ENCODE data around the gene TUBB2A. TPM values are rescaled to one million over a fixed set of nuclear protein-coding genes. Genes with fewer than 3 reads are reported as not detected.
"Not testable (repeated sequence)": the region's sequence is repeated elsewhere in the genome, so short reads cannot be mapped to it uniquely, and the experiment has no call there.

Gene TUBB2A
- total RNA-seq, 2 donors from 2014 or later, result 1.8 to 3.8 TPM

DNA sequence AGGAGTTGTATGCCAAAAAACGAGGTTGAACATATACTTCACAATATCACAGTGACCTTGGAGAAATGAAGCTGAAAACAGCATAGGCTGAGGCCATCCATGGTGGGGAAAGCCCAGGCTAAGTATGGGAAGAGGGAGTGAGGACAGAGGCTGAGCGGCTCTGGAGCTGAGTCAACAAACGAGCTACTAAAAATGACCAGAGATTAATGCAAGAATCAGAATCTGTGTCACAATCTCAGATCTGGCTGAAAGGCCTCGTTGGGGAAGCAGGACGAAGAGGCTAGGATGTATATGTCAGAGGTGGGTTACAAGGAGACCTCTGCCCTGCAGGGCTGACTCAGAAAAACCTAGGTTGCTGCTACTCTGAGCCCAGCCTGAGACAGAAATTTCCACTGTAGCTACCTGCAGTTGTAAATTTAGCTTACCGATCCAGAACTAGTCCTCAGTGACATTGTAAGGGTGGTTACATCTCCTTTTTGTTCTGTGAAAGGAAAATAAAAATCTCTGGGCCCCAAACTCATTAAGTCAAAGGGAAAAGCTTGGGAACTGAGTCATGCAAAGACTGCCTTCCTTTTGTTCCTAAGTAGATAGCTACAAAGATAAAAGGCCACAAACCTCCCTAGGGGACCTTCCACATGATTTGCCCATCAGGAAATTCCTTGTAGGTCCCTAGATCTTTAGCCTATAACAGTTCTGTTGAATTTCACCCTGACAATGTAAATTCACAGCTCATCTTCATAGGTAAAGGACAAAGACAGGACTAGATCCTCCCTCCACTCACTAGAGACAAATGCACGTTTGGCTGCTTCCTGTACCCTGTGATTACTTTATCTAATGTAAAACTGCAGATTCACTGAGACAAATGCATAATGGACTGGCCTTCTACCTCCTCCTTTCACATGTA is 8.5 kb upstream of the TUBB2A start:
- H3K27ac Mint-ChIP-seq, result no peak overlapping the region
- no peaks in the 10 kb centered on the region for H3K36me3 Mint-ChIP-seq
- no peak for DNase-seq (ENCODE audit: low spot score in 2 of 2)
- ATAC-seq, result no peak
- H3K9me3 Mint-ChIP-seq, result no peaks in the 10 kb centered on the region

DNA sequence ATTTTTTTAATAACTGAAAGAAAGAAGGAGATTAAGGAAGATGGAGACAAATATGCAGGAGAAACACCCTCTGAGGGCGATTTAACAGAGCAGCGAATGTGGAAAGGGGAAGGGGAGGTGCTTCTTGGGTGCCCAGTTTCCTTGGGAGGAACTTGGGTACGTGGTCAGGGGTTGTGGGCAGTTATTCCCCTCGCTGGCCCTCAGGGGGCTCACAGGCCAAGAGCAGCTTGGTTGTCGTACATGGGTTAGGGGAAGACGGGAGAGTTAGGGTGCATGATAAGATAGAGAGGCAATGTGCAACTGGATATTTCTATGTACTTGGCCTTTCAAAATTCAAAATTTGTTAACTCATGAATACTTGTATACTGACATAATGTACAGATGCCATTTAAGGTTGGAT is 7.0 kb upstream of the TUBB2A start:
- ATAC-seq, result no peak
- H3K27ac Mint-ChIP-seq, result no peak overlapping the region

GRCh38 chr6:3163248-3163594 is 5.9 kb upstream of the TUBB2A start:
- Mint-ChIP-seq H3K36me3 (peaks cover 0 to 8% of the 10 kb centered on the region in 2 donors), H3K27ac (no peak overlapping the region), H3K9me3 (no peaks in the 10 kb centered on the region)
- no peak for ATAC-seq
- peak in 1 of 2 donors; percentile 10 for DNase-seq (ENCODE audit: low spot score in 2 of 2)

More for the DNA sequence above, 7.0 kb upstream of the TUBB2A start:
- DNase-seq (ENCODE audit: low spot score in 2 of 2), result no peak
- peaks cover 0 to 8% of the 10 kb centered on the region in 2 donors for H3K36me3 Mint-ChIP-seq
- no peaks in the 10 kb centered on the region for H3K9me3 Mint-ChIP-seq

GRCh38 chr6:3162565-3163247 is 5.4 kb upstream of the TUBB2A start:
- Mint-ChIP-seq H3K36me3 (peaks cover 0 to 8% of the 10 kb centered on the region in 2 donors), H3K27ac (no peak overlapping the region), H3K9me3 (no peaks in the 10 kb centered on the region)
- ATAC-seq (peak; percentile 59 to 78), DNase-seq (ENCODE audit: low spot score in 2 of 2) (peak; percentile 53 to 60)

- Mint-ChIP-seq H3K27ac (no peak overlapping the region), H3K36me3 (peaks cover 0 to 8% of the 10 kb centered on the region in 2 donors), H3K9me3 (no peaks in the 10 kb centered on the region)
- DNase-seq (ENCODE audit: low spot score in 2 of 2), result no peak
- peak; percentile 15 to 25 for ATAC-seq
These were observed 4.7 kb upstream of the TUBB2A start for GRCh38 chr6:3162067-3162497.

DNA sequence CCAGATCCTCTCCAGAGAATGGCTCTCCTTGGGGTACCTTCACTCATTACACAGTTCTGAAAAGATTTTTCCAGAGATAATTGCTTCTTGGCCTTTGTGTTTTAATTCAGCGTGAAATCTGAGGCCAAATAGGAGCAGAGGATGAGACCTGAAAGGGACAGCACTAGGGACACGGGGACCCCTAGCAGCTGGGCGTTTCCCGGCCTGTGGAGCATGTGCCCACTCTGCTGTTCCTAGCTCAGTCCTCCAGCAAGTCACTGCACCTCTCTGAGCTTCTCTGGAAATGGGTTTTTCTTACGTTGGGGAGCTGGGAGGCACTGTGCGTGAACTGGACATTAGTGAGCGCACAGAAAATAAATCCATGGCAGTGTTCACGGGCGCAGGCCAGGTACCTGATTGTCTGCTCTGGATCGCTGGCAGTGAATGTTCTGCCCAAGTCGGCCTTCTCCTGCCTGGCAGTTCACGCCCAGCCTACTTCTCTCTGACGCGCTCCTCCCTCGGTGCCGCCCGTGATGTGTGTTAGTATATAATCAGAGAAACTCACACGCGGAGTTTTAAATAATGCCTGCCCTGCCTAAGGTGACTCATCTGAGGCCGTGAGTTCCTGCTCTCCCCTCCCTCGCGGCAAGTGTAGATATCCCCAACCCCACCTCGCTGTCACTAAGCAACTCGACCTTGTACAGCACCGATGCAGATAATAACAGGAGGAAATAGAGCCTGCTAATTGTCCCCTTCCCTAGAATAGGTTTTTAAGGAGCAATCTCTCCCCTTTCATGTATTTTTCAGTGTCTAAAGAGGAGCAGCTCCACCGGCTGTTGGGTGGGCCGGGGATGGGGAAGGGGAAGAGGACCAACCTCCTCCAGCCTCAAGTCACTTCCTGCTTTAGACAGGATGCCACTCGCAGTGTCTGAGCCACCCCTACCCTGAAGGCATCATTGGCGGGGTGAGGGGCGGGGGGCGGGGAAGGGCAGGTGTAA is 2.7 kb upstream of the TUBB2A start:
- no peaks in the 10 kb centered on the region for H3K9me3 Mint-ChIP-seq
- ATAC-seq (peak; percentile 9 to 62), DNase-seq (ENCODE audit: low spot score in 2 of 2) (peak in 1 of 2 donors; percentile 13)
- peaks cover 0 to 8% of the 10 kb centered on the region in 2 donors for H3K36me3 Mint-ChIP-seq
- no peak overlapping the region for H3K27ac Mint-ChIP-seq

DNA sequence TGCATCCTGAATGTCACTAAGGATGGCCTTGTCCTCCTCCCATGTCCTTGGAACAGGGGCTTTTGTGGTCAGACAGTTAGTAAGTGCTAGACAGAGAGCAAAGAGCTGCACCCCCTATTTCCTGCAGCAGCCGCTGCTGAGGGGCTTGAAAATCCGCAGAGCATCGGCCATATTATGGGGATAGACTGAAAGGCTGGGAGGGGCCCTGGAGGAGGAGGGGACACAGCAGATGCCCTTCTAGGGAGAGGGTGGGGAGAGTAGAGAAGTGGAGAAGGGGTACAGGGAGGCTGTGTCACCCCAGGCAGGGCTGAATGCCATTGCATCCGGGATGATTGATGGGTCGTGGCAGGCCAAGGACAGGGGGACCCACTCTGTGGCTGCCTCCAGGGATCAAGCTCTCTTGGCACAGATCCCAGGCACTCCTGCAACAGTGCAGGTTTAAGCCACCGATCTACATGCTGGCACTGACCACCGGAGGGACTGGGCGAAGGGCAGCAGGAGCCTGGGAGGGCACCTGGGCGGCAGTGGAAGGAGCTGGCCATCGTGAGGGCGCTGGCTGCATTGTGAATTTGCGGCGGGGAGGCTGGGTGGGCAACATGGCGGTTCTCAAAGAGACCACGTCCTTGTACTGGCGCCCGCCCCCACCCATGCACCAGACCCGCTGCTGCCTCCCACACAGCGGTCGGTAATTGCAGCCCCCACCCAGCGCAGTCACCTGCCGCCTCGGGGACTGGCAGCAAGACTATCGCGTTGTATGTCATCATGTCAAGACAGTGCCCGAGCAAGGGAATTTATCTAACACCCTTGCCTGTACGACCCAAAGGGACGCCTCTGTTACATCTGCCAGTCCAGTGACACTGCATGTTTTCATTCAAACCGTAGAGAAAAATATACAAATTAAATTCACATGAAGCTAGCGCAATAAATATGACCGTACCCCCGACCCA is 887 bp downstream of the TUBB2A start:
- H3K36me3 Mint-ChIP-seq, H3K9me3 Mint-ChIP-seq: not testable (repeated sequence)
- H3K27ac Mint-ChIP-seq, result peak overlapping the region; percentile 71 to 75
- DNase-seq (ENCODE audit: low spot score in 2 of 2), result peak in 1 of 2 donors; percentile 10
- peak; percentile 7 to 21 for ATAC-seq

- DNase-seq (ENCODE audit: low spot score in 2 of 2); H3K27ac Mint-ChIP-seq; H3K36me3 Mint-ChIP-seq; ATAC-seq; H3K9me3 Mint-ChIP-seq: not testable (repeated sequence)
These were observed 1.9 kb downstream of the TUBB2A start for GRCh38 chr6:3155416-3155815.

- no peak for ATAC-seq
- DNase-seq (ENCODE audit: low spot score in 2 of 2), result no peak
- Mint-ChIP-seq H3K9me3 (no peaks in the 10 kb centered on the region), H3K36me3 (no peaks in the 10 kb centered on the region), H3K27ac (peak overlapping the region in 1 of 2 donors; percentile 47)
These were observed 4.7 kb downstream of the TUBB2A start for GRCh38 chr6:3152689-3153088.

GRCh38 chr6:3151691-3152090 is 5.7 kb downstream of the TUBB2A start:
- H3K9me3 Mint-ChIP-seq, result no peaks in the 10 kb centered on the region
- ATAC-seq (no peak), DNase-seq (ENCODE audit: low spot score in 2 of 2) (no peak)
- no peaks in the 10 kb centered on the region for H3K36me3 Mint-ChIP-seq
- H3K27ac Mint-ChIP-seq, result no peak overlapping the region

- H3K36me3 Mint-ChIP-seq, result peaks cover 0 to 7% of the 10 kb centered on the region in 2 donors
- no peak overlapping the region for H3K27ac Mint-ChIP-seq
- no peak for ATAC-seq
- no peak for DNase-seq (ENCODE audit: low spot score in 2 of 2)
- H3K9me3 Mint-ChIP-seq, result no peaks in the 10 kb centered on the region
These were observed 9.2 kb downstream of the TUBB2A start for GRCh38 chr6:3147914-3148757.

- Mint-ChIP-seq H3K27ac (no peak overlapping the region), H3K36me3 (peaks cover 0 to 7% of the 10 kb centered on the region in 2 donors), H3K9me3 (no peaks in the 10 kb centered on the region)
- no peak for DNase-seq (ENCODE audit: low spot score in 2 of 2)
- no peak for ATAC-seq
These were observed 12.8 kb downstream of the TUBB2A start for GRCh38 chr6:3144571-3144970.

DNA sequence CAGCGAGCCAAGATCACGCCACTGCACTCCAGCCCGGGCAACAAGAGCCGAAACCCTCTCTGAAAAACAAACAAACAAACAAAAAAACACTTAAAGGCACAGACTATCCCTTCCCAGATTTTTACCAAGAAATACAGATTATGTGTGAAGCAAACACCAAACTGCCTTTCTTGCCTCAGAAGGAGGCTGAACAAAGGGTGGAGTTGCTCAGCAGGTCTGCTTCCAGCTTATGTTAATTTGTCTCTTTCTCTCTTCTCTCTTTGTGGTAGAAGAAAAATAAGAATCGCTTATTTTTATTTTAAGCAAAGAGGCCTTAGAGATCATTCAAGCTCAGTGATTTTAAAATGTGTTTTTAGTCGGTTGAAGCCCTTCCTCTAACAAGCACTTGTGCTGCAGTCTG is 14.2 kb downstream of the TUBB2A start:
- ATAC-seq, result no peak
- no peak for DNase-seq (ENCODE audit: low spot score in 2 of 2)
- no peaks in the 10 kb centered on the region for H3K9me3 Mint-ChIP-seq

GRCh38 chr6:3142536-3142935 is 14.8 kb downstream of the TUBB2A start:
- no peaks in the 10 kb centered on the region for H3K9me3 Mint-ChIP-seq
- no peak overlapping the region for H3K27ac Mint-ChIP-seq
- ATAC-seq (no peak), DNase-seq (ENCODE audit: low spot score in 2 of 2) (no peak)
- peaks cover 0 to 12% of the 10 kb centered on the region in 2 donors for H3K36me3 Mint-ChIP-seq

More for the DNA sequence above, 14.2 kb downstream of the TUBB2A start:
- peaks cover 0 to 7% of the 10 kb centered on the region in 2 donors for H3K36me3 Mint-ChIP-seq
- no peak overlapping the region for H3K27ac Mint-ChIP-seq

GRCh38 chr6:3140201-3140600 is 17.1 kb downstream of the TUBB2A start:
- DNase-seq (ENCODE audit: low spot score in 2 of 2), result no peak
- Mint-ChIP-seq H3K36me3 (peaks cover 0 to 13% of the 10 kb centered on the region in 2 donors), H3K27ac (no peak overlapping the region), H3K9me3 (no peaks in the 10 kb centered on the region)
- no peak for ATAC-seq
